GM21576 (cell line): ENCODE results near the gene ECM2.
"Not testable (repeated sequence)": the region's sequence is repeated elsewhere in the genome, so short reads cannot be mapped to it uniquely, and the experiment has no call there.

ENCODE experiments used
- ATAC-seq: cut with Tn5 transposase; IDR thresholded peaks from one replicate; pipeline ENCODE4 v1.9.1; 2021; ENCODE audit warnings: mild to moderate bottlenecking, moderate library complexity; ENCODE audit not compliant: unreplicated experiment

Gene ECM2

DNA sequence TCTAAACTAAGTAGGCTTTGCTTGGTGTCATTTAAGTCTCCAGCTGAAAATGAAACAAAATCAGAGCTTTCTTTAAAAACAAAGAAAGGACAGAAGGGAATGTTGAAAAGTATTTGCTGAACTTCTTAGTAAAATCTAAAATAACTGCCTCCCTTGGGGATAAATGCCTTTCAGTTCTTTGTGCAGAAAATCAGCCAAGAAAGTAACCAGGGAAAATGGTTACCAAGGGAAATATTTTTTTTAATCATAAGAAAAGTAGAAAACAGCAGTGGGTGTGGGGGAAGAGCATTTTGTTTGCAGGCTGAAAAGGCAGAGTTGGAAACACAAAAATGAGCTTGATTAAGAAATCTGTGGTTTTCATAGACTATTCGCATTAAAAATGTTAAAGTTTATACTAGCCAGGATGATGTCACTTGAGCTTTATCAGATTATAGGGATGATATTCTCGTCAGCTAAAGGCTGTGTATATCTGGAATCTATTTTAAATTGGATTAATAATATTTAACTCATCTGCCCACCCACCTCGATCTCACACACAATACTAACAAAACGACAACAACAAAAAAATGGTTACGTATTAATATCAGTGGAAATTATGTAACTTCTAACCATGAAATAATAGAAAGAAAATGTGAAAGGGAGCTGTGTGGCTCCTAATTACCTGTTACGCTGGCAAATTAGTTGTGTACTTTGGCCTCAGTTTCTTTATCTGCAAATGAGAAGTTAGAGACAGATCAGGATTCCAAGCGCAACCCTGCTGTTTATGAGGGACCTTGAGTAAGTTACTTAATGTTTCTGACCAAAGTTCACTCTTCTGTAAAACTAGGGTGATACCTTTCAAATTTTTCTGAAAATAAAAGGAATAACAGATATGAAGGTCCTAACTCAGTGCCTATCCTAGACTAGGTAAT lies at the start of gene ECM2:
Gene ECM2 (minus strand): TSS at position 51 of the 911 bp plus-strand sequence. CDS start 13,124 bp downstream, outside the sequence.
- ATAC-seq: no peak

DNA sequence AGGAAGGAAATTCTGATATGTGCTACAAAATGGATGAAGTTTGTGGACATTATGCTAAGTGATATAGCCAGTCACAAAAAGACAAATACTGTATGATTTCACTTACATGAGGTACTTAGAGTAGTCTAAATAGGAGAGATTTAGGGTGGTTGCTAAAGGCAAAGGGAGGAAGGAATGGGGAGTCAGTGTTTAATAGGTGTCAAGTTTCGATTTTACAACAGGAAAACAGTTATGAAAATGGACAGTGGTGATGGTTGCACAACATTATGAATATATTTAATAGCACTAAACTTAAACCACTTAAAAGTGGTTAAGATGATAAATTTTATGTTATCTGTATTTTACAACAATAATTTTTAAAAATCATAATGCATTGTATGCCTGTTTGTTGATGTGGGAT lies 40.4 kb upstream of the ECM2 start:
- ATAC-seq: no peak

DNA sequence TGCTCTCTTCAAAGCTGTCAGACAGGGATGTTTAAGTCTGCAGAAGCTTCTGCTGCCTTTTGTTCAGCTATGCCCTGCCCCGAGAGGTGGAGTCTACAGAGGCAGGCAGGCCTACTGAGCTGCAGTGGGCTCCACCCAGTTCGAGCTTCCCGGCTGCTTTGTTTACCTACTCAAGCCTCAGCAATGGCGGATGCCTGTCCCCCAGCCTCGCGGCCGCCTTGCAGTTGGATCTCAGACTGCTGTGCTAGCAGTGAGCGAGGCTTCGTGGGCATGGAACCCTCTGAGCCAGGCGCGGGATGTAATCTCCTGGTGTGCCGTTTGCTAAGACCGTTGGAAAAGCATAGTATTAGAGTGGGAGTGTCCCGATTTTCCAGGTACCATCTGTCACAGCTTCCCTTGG lies 37.8 kb upstream of the ECM2 start:
- ATAC-seq: not testable (repeated sequence)

DNA sequence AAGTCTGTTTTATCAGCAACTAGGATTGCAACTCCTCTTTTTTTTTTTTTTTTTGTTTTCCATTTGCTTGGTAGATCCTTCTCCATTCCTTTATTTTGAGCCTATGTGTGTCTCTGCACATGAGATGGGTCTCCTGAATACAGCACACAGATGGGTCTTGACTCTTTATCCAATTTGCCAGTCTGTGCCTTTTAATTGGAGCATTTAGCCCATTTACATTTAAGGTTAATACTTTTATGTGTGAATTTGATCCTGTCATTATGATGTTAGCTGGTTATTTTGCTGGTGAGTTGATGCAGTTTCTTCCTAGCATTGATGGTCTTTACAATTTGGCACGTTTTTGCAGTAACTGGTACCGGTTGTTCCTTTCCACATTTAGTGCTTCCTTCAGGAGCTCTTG lies 36.1 kb upstream of the ECM2 start:
- not testable (repeated sequence) for ATAC-seq

DNA sequence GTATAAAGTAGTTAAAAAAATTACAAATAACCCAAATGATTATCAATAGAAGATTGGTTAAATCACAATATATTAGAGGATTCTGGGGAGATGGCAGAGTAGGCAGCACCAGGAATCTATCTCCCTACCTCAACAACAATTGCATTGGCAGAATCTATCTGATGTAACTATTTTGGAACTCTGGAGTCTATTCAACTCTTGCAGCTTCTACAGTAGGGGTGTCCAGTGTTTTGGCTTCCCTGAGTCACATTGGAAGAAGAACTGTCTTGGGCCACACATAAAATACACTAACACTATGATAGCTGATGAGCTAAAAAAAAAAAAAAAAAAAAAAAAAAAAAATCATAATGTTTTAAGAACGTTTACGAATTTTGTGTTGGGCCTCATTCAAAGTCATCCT lies 29.2 kb upstream of the ECM2 start:
- ATAC-seq: no peak

DNA sequence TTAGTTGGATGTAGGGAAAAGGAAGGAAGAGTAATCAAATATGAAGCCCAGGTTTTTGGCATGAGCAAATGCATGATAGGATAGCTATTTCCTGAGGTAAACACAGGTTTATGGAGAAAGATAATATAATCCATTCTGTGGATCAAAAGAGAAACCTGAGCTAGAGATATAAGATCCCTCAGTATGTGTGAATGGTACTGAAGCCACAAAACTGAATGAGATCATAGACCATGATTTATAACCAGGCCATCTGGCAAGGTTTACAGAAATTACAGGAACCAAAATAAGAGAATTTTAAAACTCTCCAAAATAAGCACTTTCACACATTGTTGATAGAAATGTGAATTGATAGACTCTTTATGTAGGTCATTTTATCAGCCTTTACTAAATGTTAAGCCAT lies 28.7 kb upstream of the ECM2 start:
- ATAC-seq: no peak

DNA sequence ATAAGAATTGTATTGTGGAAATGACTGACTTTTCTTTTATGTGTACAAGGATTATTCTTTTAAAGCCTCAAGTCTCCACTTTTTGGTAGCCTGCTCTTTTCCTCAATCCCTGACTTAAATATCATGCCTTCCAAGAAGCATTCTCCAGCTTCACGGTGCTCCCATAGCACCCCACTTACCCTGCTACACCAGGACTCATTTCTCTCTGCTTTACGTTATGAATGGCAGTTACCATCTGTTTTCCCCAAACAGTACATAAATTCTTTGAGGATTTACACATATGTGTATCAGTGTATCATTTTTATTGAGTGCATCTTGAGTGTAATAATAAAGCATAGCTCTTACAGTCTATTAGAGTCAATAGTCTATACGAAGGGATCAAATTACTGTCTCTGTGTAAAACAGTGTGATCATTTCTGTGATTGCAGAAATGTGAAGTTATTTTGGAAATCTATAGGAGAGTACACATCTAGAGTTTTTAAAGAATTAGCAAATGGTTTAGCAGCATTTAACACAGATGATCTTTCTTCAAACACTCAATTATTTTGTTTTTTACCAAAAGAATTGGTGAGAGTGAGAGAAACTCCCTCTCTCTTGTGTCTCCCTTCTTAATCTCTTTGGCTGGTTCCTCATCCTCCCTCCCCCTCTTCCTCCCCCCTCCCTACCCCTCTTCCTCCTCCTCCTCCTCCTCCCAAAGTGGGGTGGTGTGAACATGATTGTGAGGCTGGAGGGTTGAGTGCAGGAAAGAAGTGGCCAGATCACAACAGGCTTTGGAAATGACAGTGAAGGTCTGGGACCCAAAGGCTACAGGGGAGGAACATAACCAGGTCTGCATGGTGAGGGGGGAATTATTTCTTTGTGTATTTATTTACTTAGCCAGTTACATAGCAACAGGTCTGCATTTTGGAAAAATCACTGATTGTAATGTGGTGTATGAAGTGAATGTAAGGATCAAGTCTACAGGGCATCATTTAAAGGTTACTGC lies 27.6 kb upstream of the ECM2 start:
- ATAC-seq: no peak

DNA sequence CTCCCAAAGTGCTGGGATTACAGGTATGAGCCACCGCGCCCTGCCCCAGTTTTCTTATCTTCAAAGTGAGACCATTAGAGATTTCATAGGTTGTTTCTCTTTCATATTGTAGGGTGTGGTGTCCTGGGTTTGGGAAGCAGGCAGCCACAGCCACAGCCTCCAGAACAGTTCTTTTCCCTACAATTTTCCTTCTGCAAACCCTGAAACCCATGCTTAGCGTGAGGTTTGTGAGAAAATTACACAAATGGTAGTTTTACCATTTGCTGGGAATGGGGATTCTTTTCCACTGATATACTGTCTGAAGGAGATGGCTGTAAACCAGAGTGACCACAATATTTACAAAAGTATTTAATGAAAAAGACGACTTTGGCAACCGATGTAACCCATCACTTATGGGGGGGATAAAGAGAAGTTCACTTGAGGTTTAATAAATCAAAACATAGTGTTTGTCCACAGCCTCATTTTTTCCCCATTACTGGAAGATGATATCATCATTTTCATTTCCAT lies 26.7 kb upstream of the ECM2 start:
- ATAC-seq: no peak

DNA sequence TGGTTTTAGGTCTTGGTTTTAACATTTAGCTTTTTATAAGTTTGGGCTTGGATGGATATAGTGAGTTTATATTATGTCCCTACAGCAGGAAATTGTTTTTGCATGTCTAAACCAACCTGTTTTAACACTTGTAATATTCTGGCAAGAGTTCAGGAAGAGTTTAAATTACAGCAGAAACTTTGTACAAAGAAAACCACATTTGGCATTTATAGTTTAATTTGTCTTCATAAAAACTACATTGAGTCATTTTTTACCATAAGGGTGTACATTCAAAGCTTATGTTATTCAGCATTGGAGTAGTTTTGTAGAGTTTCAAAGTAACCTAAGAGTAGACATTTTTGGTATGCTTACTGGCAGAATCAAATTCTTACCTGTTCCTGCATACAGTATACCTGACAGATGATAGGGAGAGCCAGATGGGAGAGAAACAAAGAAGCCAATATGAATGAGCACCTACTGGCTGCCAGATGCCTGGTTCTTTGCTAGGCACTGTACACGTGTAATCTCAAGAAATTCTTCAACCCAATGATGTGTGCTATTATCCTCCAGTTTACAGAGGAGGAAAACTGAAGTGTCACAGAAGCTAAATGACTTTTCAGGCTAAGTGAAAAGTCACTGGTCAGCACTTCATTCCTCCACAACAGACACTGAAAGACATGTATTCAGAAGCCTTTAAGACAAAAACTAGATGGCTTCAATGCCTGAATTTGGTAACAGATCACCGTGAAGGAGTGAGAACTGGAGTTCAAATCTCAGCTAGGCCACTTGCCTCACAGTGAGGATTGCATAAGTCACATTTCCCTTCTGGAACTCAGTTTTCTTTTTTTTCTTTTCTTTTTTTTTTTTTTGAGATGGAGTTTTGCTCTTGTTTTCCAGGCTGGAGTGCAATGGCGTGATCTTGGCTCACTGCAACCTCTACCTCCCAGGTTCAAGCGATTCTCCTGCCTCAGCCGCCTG lies 25.9 kb upstream of the ECM2 start:
- ATAC-seq: no peak

DNA sequence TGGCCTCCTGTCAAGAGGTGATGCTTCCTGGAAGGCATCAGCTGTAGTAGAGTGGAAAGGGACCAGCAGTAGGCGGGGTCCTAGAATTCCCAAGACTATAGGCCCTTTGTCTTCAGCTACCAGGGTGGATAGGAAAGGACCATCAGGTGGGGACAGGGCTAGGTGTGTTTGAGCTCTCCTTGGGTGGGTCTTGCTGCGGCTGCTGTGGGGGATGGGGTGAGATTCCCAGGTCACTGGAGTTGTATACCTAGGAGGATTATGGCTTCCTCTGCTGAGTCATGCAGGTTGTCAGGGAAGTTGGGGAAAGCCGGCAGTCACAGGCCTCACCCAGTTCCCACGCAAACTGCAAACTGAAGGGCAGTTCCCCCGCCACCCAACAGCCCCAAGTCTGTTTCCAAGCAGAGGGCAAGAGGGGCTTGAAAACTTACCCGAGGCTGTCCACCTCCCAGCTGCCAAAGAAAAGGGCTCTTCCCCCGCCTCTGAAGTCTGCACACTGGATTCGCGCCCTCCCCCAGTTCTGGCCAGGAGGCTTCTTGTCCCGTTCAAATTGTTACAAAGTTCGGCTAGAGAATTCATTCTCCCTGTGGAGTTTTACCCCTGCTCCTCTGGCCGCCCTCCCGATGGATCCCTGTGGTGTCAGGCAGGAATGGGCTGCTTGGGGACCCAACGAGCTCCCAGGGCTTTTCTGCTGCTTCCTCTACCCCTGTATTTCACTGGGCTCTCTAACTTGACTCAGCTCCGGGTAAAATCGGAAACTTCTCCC lies 23.0 kb upstream of the ECM2 start:
- no peak for ATAC-seq

DNA sequence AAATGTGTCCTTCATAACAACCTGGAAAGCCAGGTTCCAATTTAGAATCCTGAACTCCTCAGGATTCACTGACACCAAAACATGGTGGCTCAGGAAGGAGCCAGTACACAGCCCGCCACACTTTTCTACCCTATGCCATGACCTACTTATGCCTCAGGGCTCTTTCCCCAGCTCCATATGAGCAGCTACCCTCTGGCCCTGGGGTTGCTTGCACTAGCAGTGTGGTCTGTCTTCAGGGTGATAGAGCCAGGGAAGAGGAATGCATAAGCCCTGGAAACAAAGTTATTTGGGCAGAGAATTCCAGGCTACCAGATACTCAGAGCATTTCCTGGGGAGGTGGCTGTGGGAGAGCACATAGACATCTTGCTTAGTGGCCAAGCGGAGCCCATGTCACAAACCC lies 15.0 kb upstream of the ECM2 start:
- ATAC-seq: no peak

DNA sequence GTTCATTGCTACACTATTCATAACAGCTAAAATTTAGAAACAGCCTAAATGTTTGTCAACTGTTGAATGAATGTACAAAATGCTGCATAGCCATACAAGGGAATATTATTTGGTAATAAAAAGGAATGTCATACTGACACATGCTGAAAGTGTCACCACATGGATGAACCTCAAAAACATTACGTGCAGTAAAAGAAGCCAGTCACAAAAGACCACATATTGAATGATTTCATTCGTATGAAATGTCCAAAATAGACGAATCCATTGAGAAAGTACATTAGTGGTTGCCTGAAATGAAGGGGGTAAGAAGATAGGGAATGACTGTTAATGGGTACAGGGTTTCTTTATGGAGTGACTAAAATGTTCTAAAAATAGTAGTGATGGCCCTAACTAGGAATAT lies 11.6 kb upstream of the ECM2 start:
- ATAC-seq: no peak

DNA sequence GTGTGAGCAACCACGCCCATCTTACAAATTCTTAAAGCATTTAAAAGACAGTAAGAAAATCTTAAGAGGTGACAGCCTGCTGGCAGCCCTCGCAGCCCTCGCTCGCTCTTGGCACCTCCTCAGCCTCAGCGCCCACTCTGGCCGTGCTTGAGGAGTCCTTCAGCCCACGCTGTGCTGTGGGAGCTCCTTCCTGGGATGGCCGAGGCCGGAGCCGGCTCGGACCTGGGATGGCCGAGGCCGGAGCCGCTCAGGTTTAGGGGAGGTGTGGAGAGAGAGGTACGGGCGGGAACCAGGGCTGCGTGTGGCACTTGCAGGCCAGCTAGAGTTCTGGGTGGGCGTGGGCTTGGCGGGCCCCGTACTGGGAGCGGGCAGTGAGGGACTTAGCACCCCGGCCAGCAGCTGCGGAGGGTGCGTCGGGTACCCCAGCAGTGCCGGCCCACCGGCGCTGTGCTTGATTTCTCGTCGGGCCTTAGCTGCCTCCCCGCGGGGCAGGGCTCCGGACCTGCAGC lies 9.3 kb upstream of the ECM2 start:
- no peak for ATAC-seq

DNA sequence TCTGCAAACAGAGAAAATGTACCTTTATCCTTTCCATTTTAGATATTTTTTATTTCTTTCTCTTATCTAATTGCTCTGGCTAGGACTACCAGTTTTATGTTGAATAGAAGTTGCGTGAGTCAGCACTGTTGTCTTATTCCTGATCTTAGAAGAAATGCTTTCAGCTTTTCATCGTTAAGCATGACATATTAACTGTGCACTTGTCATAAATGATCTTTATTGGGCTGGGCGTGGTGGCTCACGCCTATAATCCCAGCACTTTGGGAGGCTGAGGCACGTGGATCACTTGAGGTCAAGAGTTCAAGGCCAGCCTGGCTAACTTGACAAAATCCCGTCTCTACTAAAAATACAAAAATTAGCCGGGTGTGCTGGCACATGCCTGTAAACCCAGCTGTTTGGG lies 8.2 kb upstream of the ECM2 start:
- no peak for ATAC-seq

DNA sequence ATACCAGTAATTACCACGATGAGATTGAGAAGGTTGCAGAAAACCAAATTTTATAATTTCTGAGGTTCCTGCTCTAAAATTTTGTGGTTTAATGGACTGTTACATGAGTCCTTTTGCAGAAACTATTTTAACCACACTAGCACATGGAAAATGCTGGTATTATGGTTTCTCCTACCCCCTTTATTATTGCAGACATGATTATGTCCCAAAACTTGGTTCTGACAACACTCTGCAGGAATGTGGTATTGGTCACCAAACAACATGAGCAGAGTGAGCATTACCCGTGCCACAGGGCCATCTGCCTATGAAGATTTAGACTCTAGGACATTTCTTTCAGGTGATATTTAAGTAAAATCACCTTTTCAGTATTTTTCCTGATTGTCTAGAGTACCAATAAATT lies 2.8 kb upstream of the ECM2 start:
- ATAC-seq: no peak

DNA sequence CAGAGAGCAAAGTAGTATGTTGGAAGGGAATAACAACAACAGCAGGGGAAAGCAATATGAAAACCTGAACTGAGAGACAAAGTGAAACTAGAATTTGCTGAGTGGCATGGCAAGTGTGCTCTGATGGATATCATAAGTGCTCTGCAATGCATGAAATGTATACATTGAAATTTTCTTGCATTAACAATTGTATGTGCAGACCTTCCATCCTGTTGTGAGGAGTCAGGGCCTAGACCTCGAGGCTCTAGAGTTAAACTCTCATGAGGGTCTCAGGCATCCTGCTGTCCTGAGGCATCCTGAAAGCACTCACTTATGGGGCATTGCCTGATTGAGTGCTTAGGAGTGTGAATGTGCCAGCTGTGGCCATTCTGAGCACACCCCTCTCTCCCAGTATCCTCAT lies 1.1 kb downstream of the ECM2 start:
- ATAC-seq: no peak

DNA sequence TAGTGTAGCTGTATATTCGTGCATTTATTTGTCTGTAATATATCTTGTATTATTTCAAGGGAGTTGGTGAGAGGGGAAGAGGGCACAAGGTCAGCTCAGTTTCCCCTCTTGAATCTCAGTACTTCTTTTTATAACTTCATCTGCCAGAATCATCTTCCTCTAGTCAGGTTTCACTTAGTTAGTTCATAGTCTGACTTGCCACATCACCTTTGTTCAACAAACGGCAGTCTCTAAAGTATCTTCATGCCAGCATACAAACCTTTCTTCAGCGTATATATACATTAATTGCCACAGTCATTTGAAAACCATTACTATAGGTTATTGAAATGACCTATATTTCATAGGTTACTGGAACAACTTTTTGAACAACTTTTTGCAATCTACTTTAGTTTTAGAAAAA lies 1.6 kb downstream of the ECM2 start:
- no peak for ATAC-seq

DNA sequence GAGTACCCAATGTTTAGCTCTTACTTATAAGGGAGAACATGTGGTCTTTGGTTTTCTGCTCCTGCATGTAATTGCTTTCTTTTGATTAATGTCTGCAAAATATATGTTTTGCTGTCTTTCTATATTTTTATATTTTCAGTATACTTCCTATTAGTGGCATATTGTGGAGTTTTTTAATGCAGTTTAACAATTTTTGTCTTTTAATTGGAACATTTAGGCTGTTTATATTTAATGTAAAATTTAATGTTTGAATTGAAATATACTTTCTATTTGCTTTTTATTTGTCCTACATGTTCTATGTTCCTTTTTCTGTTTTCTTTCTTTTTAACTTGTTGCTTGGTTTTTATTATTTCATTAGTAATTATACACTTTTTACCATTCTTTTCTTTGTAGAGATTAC lies 4.9 kb downstream of the ECM2 start:
- ATAC-seq: no peak

DNA sequence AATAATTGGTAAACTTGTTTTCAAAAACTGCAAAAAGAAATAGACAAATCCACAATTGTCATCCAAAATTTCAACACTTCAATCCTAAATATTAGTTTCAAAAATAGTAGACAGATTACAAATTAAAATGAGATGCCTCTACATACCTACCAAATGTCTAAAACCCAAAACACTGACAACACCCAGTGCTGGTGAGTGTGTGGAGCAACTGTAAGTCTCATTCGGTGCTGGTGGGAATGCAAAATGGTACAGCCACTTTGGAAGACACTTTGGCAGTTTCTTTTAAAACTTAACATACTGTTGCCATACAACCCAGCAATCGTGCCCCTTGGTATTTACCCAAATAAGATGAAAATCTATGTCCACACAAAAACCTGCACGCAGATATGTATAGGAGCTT lies 6.7 kb downstream of the ECM2 start:
- no peak for ATAC-seq

DNA sequence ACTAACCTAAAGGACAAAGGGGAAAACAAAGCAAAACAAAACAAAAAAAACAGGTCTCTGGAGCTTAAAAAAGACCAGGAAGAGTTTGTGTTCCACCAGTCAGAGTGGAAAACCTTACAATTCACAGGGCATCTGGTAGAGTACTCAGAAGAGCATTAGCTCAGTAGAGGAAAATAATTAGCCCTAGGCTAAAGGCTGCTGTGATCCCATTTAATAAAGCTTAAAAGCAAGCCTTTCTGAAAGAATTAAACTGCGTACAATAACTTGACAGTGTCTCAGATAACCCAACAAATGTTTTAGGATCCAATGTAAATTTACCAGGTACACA lies 7.3 kb downstream of the ECM2 start:
- no peak for ATAC-seq
